Sigmoid colon (tissue), 4 donors: Measurements from ENCODE around the gene SNHG17.

Source experiments
- CTCF ChIP-seq, 4 experiments: fragments of 450-650 bp in 3 of 4; fragments of 200-600 bp in 1 of 4; IDR thresholded peaks; one replicate each; pipeline ENCODE4 v1.5.1; 2016 to 2019; ENCODE audit warnings: antibody characterized with exemption in 4 of 4, mild to moderate bottlenecking in 3 of 4, moderate library complexity in 2 of 4
- EP300 ChIP-seq, 4 donors: sonication (generic); formaldehyde crosslinking; IDR thresholded peaks; one replicate each; pipeline ENCODE4 v1.6.1; 2017; ENCODE audit warnings: antibody characterized with exemption in 4 of 4
- POLR2A ChIP-seq, 2 donors: fragments of 450-650 bp; IDR thresholded peaks; one replicate each; pipeline ENCODE4 v1.6.1; 2016; ENCODE audit warnings: antibody characterized with exemption in 2 of 2, mild to moderate bottlenecking in 2 of 2, moderate library complexity in 2 of 2
- POLR2AphosphoS5 ChIP-seq, 4 donors: sonication (generic); formaldehyde crosslinking; IDR thresholded peaks; one replicate each; pipeline ENCODE4 v1.6.1; 2017; ENCODE audit warnings: antibody characterized with exemption in 4 of 4

GRCh38 chr20:38373231-38373867, 61.8 kb downstream of the SNHG17 start:
- TF ChIP-seq CTCF (IDR thresholded peaks at IDR 0.05) (no peak), POLR2AphosphoS5 (IDR thresholded peaks at IDR 0.05) (no peak), POLR2A (IDR thresholded peaks at IDR 0.05) (no peak), EP300 (IDR thresholded peaks at IDR 0.05) (no peak)
